BLaER1 (cell line): ENCODE data around the gene PCDH15.

Experiments
- H3K27ac ChIP-seq: shearing (Covaris generic); formaldehyde crosslinking; 2 replicates; pipeline ENCODE4 v1.8.1; 2022
- H3K27me3 ChIP-seq: shearing (Covaris generic); formaldehyde crosslinking; 2 replicates; pipeline ENCODE4 v1.8.1; 2022
- H3K36me3 ChIP-seq: shearing (Covaris generic); formaldehyde crosslinking; 2 replicates; pipeline ENCODE4 v1.8.1; 2022
- H3K4me1 ChIP-seq: shearing (Covaris generic); formaldehyde crosslinking; 2 replicates; pipeline ENCODE4 v1.8.1; 2022
- H3K4me2 ChIP-seq: shearing (Covaris generic); formaldehyde crosslinking; 2 replicates; pipeline ENCODE4 v1.8.1; 2022
- H3K4me3 ChIP-seq: shearing (Covaris generic); formaldehyde crosslinking; 2 replicates; pipeline ENCODE4 v1.8.1; 2022
- H3K9ac ChIP-seq: shearing (Covaris generic); formaldehyde crosslinking; 2 replicates; pipeline ENCODE4 v1.8.1; 2022
- H3K9me3 ChIP-seq: shearing (Covaris generic); formaldehyde crosslinking; 2 replicates; pipeline ENCODE4 v1.8.1; 2022
- H4K20me1 ChIP-seq: shearing (Covaris generic); formaldehyde crosslinking; 2 replicates; pipeline ENCODE4 v1.8.1; 2022
- Cebpa-rat ChIP-seq: shearing (Covaris generic); IDR thresholded peaks from 2 replicates; pipeline ENCODE4 v1.8.1; 2022

The PCDH15 gene

DNA sequence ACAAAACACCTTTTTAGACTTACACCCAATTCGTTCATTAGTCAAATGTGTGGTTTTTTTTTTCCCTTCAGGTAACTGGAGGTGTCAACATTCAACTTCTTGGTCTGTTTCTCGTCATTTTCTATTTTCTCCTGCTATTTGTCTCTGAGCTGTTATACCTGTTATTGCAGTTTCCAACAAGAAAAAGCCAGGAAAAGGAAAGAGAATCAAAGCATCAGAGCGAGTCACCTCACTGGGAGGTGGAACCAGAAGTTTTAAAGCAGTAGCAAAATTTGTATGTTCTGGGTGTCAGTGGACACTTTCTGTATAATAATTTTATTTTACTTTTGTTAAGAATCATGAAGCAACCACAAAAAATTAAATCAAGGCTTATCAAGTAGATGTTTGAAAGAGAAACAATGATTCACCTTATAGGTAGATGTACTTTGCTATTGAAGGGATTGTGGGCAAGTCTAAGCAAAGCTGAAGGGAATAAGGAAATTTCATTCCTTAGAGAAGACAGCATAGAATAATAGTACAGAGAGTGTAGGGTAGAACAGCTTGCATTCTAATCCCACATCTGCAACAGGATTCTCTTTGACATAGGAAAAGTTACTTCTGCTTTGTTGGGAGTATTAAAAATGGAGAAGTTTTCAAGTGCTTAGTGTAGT is 675.8 kb downstream of the PCDH15 start:
- Histone ChIP-seq H4K20me1 (no peaks in the 10 kb centered on the region), H3K4me3 (no peak overlapping the region), H3K4me1 (no peaks in the 10 kb centered on the region), H3K36me3 (no peaks in the 10 kb centered on the region), H3K9me3 (no peaks in the 10 kb centered on the region), H3K27me3 (no peaks in the 10 kb centered on the region), H3K27ac (no peak overlapping the region), H3K4me2 (no peak overlapping the region), H3K9ac (no peak overlapping the region)
- TF ChIP-seq Cebpa-rat: no peak

DNA sequence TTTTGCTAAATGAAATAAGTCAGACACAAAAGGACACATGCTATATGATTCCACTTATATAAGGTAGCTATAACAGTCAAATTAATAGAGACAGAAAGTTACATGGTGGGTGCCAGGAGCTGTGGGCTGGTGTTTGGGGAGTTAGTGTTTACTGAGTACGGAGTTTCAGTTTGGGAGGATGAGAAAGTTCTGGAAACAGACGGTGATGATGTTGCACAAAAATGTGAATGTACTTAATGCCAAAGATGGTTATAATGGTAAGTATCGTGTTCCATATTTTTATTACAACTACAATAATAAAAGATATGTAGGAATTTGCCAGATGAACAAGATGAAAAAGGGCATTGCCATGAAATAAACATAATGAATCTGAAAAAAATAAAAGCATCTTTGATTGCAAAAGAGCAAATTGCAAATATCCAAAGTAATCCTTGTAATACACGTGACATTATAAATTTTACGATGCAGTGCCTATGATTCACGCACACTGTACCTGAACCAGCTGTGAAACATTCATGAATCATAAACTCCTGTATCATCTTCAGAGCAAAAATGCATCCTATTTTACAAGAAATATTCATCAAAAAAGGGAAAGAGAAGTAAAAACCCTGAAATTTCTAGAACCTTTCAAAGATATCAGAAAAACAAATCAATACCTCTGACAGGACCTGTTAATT is 676.7 kb downstream of the PCDH15 start:
- no peaks in the 10 kb centered on the region for H3K27me3 ChIP-seq
- H3K4me2 ChIP-seq: no peak overlapping the region
- H4K20me1 ChIP-seq: no peaks in the 10 kb centered on the region
- H3K27ac ChIP-seq: no peak overlapping the region
- no peaks in the 10 kb centered on the region for H3K36me3 ChIP-seq
- no peaks in the 10 kb centered on the region for H3K9me3 ChIP-seq
- H3K4me3 ChIP-seq: no peak overlapping the region
- H3K9ac ChIP-seq: no peak overlapping the region
- no peaks in the 10 kb centered on the region for H3K4me1 ChIP-seq
- no peak for TF ChIP-seq Cebpa-rat

DNA sequence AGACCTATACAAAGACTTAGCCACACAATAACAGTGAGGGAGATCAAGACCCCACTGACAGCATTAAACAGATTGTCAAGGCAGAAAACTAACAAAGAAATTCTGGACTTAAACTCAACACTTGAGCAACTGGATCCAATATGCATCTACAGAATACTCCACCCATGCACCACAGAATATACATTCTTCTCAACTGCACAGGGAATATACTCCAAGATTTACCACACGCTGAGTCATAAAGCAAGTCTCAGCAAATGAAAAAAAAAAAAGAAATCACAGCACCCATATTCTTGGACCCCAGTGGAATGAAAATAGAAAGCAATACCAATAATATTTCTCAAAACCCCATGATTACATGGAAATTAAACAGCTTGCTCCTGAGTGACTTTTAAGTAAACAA is 680.2 kb downstream of the PCDH15 start:
- no peaks in the 10 kb centered on the region for H3K36me3 ChIP-seq
- no peaks in the 10 kb centered on the region for H3K27me3 ChIP-seq
- H3K4me1 ChIP-seq: no peaks in the 10 kb centered on the region
- H3K27ac ChIP-seq: no peak overlapping the region
- no peaks in the 10 kb centered on the region for H4K20me1 ChIP-seq
- no peak overlapping the region for H3K4me2 ChIP-seq
- no peak overlapping the region for H3K9ac ChIP-seq
- peaks cover 6% of the 10 kb centered on the region; the same call in 1 of the 2 replicates for H3K9me3 ChIP-seq
- H3K4me3 ChIP-seq: no peak overlapping the region
- no peak for TF ChIP-seq Cebpa-rat

DNA sequence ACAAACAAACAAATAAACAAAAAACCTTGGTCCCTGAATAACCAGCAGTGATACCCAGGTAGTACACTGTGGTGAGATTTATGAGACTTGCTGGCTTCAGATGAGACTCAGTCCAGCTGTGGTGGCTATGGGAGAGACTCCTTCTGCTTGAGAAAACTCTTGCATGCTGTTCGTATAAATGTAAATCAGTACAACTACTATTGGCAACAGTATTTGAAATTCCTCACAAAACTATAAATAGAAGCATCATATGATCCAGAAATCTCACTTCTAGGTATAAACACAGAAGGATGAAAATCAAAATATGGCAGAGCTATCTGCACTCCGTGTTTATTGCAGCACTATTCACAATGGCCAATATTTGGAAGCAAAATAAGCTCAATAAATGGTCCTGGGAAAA is 692.1 kb downstream of the PCDH15 start:
- H3K4me3 ChIP-seq: no peak overlapping the region
- no peak for TF ChIP-seq Cebpa-rat
- H3K27ac ChIP-seq: no peak overlapping the region
- no peaks in the 10 kb centered on the region for H4K20me1 ChIP-seq
- H3K4me1 ChIP-seq: no peaks in the 10 kb centered on the region
- H3K4me2 ChIP-seq: no peak overlapping the region
- H3K9me3 ChIP-seq: peaks cover 2% of the 10 kb centered on the region; the same call in 1 of the 2 replicates
- H3K27me3 ChIP-seq: no peaks in the 10 kb centered on the region
- no peaks in the 10 kb centered on the region for H3K36me3 ChIP-seq
- H3K9ac ChIP-seq: no peak overlapping the region

DNA sequence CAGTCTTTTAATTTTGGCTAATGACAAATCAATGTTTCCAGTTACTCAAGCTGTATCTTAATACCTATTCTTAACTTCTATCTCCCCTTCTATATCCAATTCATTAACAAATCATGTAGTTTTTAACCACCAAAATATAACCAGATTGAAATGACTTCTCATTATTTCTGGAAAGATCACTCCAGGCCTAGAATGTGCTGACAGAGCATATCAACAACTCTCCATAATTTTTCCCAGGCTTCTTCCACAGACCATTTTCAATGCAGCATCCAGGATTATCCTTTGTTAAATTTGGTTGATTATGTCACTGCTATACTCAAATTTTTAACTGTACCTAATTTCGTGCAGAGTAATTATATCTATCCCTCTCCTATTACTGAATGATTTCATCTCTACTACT is 704.1 kb downstream of the PCDH15 start:
- Histone ChIP-seq H3K9ac (no peak overlapping the region), H3K4me2 (no peak overlapping the region), H3K4me3 (no peak overlapping the region), H3K36me3 (no peaks in the 10 kb centered on the region), H3K4me1 (no peaks in the 10 kb centered on the region), H3K27me3 (no peaks in the 10 kb centered on the region), H3K27ac (no peak overlapping the region), H3K9me3 (no peaks in the 10 kb centered on the region), H4K20me1 (no peaks in the 10 kb centered on the region)
- no peak for TF ChIP-seq Cebpa-rat

DNA sequence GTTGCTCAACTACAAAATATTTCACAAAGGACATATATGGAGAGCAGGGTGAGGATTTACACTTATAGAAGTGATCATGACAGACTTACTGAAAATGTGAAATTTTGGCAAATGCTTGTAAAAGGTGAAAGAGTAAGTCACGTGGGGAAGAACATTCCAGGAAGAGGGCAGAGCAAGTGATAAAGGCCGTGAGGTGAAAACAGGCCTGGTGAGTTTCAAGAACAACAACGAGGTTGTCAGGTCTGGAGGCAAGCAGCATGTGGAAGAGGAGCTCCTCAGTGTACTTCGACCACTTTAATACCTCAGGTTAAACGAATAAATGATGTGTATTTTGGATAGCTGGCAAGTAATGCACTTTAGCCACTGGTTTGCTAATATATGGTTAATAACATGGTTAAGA is 706.7 kb downstream of the PCDH15 start:
- no peak overlapping the region for H3K4me3 ChIP-seq
- H3K9ac ChIP-seq: no peak overlapping the region
- H3K4me2 ChIP-seq: no peak overlapping the region
- no peaks in the 10 kb centered on the region for H4K20me1 ChIP-seq
- no peaks in the 10 kb centered on the region for H3K36me3 ChIP-seq
- no peaks in the 10 kb centered on the region for H3K4me1 ChIP-seq
- no peaks in the 10 kb centered on the region for H3K27me3 ChIP-seq
- no peak overlapping the region for H3K27ac ChIP-seq
- no peak for TF ChIP-seq Cebpa-rat
- no peaks in the 10 kb centered on the region for H3K9me3 ChIP-seq

DNA sequence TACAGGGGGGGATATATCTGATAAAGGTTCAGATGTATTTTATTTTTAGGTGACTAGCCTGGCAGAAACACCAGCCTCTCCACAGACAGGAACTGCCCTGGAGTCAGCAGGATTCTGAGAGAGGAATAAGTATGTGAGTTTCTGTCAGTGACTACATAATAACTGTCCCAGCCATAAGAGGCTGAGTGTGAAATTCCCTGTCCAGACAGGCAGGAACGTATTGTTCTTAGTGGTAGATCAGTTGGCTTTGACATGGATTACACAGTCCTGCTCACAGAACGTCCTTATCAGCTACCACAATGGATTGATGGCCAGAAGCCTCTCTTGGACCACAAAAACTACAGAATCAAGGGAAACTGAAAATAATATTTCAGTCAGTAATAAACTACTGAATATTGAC is 709.8 kb downstream of the PCDH15 start:
- H4K20me1 ChIP-seq: no peaks in the 10 kb centered on the region
- TF ChIP-seq Cebpa-rat: no peak
- H3K9me3 ChIP-seq: no peaks in the 10 kb centered on the region
- H3K27me3 ChIP-seq: no peaks in the 10 kb centered on the region
- H3K27ac ChIP-seq: no peak overlapping the region
- no peaks in the 10 kb centered on the region for H3K4me1 ChIP-seq
- no peak overlapping the region for H3K9ac ChIP-seq
- H3K4me3 ChIP-seq: no peak overlapping the region
- H3K4me2 ChIP-seq: no peak overlapping the region
- H3K36me3 ChIP-seq: no peaks in the 10 kb centered on the region

DNA sequence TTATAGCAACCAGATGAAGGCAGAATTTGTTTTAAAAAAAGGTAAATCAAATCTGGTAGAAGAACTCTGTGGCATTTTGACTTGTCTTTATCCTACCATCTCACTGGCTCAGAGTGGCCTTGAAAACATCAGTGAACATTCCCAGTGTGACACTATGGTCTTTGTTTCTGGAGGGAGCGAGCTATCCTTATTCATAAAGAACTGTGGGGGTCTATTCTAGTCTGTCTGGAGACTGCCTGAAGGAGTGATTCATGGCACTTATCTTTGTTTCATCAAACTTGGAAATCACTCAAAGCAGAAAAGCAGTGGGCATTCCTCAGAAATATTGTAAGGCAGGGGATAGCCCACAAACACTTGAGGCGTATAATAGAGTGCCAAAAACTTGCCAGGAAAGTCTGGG is 719.1 kb downstream of the PCDH15 start:
- H3K4me3 ChIP-seq: no peak overlapping the region
- H3K4me1 ChIP-seq: no peaks in the 10 kb centered on the region
- no peaks in the 10 kb centered on the region for H3K9me3 ChIP-seq
- TF ChIP-seq Cebpa-rat: no peak
- H3K36me3 ChIP-seq: no peaks in the 10 kb centered on the region
- no peaks in the 10 kb centered on the region for H3K27me3 ChIP-seq
- H3K27ac ChIP-seq: no peak overlapping the region
- no peak overlapping the region for H3K4me2 ChIP-seq
- no peak overlapping the region for H3K9ac ChIP-seq
- no peaks in the 10 kb centered on the region for H4K20me1 ChIP-seq

DNA sequence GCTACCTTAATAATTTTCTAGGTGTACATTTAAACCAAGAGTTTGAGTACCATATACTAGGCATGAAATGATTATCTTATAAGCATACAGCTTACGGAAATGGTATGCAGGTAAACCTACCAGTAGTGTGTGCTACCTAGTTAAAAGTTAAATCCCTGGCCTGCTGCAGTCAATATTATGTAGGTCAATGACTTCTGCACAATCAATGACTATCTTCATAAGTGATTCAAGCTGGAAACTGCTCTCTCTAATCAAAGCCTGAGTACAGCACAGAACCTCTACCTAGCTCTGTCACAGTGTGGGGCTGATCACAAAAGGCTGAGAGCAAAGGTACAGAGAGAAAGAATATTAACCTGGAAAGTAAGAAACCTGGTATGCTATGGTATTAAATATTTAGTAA is 733.7 kb downstream of the PCDH15 start:
- H3K4me2 ChIP-seq: no peak overlapping the region
- no peak overlapping the region for H3K9ac ChIP-seq
- no peaks in the 10 kb centered on the region for H4K20me1 ChIP-seq
- H3K4me1 ChIP-seq: no peaks in the 10 kb centered on the region
- H3K9me3 ChIP-seq: peaks cover 7% of the 10 kb centered on the region; the same call in 1 of the 2 replicates
- no peak for TF ChIP-seq Cebpa-rat
- H3K36me3 ChIP-seq: no peaks in the 10 kb centered on the region
- H3K4me3 ChIP-seq: no peak overlapping the region
- H3K27me3 ChIP-seq: no peaks in the 10 kb centered on the region
- H3K27ac ChIP-seq: no peak overlapping the region

DNA sequence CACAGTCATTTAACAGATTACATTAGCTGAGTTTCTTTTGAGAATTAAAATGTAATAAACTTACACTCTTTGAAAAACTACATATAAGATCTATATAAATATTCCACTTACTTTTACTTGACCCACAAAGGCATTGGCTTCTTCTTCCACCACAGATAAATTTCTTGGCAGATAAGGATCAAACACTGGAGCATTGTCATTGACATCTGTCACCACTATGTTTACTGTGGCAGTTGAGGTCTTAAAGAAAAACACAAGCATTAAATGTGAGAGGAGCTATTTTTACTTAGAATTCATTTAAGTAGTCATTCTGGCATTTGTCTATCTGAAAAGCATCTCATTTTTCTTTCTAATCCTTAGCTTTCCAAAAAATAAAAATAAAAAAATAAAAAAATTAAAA is 734.4 kb downstream of the PCDH15 start:
- no peak overlapping the region for H3K27ac ChIP-seq
- H3K9ac ChIP-seq: no peak overlapping the region
- peaks cover 7% of the 10 kb centered on the region; the same call in 1 of the 2 replicates for H3K9me3 ChIP-seq
- H3K4me1 ChIP-seq: no peaks in the 10 kb centered on the region
- H3K27me3 ChIP-seq: no peaks in the 10 kb centered on the region
- no peaks in the 10 kb centered on the region for H4K20me1 ChIP-seq
- no peak overlapping the region for H3K4me3 ChIP-seq
- no peaks in the 10 kb centered on the region for H3K36me3 ChIP-seq
- H3K4me2 ChIP-seq: no peak overlapping the region
- TF ChIP-seq Cebpa-rat: no peak
